ENCODE data around the gene MAP3K15.

GRCh38 chrX:19343085-19343534, 172.2 kb downstream of the MAP3K15 start:
- TF ChIP-seq CTCF (conservative IDR thresholded peaks at IDR 0.05; ENCODE audit: low read depth, low read length), result no peak
- TF ChIP-seq EZH2 (IDR thresholded peaks at IDR 0.05; ENCODE audit: borderline replicate concordance, low read depth, low read length, poor library complexity, severe bottlenecking), result no peak
